Muscle of arm (tissue), 12 donors: ENCODE measurements around the gene BACE1-AS. TPM values are rescaled to one million over a fixed set of nuclear protein-coding genes. Genes with fewer than 3 reads are reported as not detected.

Source experiments
- DNase-seq: peaks from one replicate; pipeline ENCODE4 v3.0.0-alpha.2; 2013
- polyA plus RNA-seq, 12 donors: library from polyadenylated mRNA; unstranded; fragments of 120-200 nt; gene quantifications; one replicate each; pipeline ENCODE4 v1.2.1, GENCODE V29; 2013; ENCODE audit not compliant: insufficient read length in 12 of 12

BACE1-AS gene
- polyA plus RNA-seq, 12 donors: 10.4 to 20.1 (median 14.3) TPM; not detected in 1

GRCh38 chr11:117286588-117286987, 4.6 kb upstream of the BACE1-AS start:
- DNase-seq: no peak

GRCh38 chr11:117287668-117288067, 3.5 kb upstream of the BACE1-AS start:
- DNase-seq: no peak

DNA sequence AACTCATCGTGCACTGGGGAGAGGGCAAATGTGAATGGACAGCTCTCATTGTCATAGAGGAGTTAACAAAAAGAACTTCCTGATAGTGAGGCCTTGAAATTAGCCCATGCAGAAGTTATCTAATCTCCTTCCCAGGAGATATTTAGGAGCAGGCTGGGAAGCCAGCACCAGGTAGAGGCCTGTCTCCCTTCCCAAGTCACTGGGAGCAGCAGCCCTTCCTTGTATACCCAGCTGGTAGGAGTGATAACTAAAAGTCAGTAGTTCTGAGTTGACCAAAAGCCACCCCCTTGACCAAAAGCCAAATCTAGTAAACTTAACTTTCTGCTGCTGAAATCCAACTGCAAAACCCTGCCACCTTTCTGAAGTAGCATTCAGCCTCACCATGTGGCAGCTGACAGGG, 1.4 kb upstream of the BACE1-AS start:
- no peak for DNase-seq

GRCh38 chr11:117292616-117293015, 1.5 kb downstream of the BACE1-AS start:
- DNase-seq: no peak

GRCh38 chr11:117295438-117296137, 4.4 kb downstream of the BACE1-AS start:
- no peak for DNase-seq

DNA sequence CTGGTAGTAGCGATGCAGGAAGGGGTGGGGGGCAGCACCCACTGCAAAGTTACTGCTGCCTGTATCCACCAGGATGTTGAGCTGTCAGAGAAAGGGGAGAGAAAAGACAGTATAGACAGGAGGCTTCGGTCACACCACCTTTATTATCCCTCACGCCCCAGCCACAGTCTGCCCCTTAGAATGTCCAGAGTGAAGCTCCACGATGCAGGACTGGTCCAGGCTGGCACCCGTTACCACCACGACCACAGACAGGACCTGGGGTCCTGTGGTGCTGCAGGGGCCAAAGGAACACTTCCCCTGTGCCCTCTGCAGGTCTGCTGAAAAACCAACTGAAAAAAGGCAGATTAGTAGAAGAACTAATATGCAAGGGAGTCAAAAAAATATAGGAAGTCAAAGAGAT, 5.7 kb downstream of the BACE1-AS start:
- DNase-seq: no peak

- no peak for DNase-seq
These were observed 7.0 kb downstream of the BACE1-AS start for GRCh38 chr11:117298195-117298594.

GRCh38 chr11:117299351-117300282, 8.5 kb downstream of the BACE1-AS start:
- no peak for DNase-seq

DNA sequence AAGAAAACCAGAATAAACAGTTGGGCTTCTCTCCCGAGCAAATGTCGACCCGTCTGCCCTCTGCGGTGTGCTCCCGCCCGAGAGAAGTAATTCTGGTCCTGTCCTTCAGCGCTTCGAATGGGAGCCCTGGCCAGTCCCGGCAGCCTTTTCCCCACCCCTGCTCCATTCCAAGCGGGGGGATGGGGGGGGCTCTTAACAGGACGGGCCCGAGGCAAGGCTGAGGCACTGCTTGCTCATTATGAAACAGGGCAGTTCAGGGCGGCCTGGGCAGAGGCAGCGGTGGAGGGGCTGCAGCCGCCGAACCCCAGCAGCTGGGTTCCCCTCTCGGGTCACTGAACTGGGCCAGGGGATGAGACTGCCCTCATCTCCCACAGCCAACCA, 9.1 kb downstream of the BACE1-AS start:
- DNase-seq: no peak

DNA sequence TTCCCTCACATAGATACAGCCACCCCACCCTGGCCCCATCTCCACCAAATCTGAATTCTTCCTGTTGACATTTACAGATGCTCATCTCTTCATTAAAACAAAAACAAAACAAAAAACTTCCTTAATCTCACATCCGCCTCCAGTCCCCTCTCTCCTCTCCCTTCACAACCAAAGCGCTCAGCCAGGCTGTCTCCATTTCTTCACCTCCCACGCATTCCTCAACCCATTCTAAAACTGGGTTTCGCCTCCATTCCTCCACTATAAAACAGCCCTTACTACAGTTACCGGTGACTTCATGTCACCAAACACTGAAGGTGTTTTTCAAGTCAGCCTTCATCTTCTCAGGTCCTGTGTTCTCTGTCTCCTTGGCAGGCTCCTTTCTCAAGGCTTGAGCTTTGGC, 9.6 kb downstream of the BACE1-AS start:
- DNase-seq: no peak

DNA sequence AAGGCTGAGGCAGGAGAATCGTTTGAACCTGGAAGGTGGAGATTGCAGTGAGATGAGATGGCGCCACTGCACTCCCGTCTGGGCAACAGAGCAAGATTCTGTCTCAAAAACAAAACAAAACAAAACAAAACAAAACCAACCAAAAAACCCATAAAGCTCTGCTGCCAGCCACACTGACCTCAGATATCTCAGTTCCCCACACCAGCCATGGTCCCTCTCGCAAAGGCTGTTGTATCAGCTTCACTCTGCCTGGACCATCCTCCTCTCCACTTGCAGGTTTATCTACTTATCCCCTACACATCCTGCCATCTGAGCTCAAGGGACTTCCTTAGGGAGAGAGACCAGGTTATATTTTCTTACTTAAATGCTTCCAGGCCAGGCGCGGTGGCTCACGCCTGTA, 11.1 kb downstream of the BACE1-AS start:
- no peak for DNase-seq

DNA sequence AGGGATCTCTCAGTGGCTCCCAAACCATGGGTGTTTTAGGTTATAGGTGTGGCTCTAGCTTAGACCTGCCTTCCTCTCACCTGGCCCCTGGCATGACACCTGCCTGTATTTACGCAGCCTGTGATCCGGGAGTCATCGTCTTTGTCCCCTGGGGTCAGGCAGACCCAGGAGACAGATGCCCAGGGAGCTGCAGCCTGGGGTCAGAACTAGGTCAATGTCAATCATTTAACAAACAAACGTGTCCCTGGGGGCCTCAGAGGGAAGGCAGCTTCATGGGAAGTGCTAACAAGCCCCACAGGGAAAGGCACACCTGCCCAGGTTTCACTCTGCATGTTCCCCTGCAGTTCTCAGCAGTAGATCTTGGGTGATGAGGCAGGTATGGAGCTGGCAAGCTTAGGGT, 12.0 kb downstream of the BACE1-AS start:
- no peak for DNase-seq

DNA sequence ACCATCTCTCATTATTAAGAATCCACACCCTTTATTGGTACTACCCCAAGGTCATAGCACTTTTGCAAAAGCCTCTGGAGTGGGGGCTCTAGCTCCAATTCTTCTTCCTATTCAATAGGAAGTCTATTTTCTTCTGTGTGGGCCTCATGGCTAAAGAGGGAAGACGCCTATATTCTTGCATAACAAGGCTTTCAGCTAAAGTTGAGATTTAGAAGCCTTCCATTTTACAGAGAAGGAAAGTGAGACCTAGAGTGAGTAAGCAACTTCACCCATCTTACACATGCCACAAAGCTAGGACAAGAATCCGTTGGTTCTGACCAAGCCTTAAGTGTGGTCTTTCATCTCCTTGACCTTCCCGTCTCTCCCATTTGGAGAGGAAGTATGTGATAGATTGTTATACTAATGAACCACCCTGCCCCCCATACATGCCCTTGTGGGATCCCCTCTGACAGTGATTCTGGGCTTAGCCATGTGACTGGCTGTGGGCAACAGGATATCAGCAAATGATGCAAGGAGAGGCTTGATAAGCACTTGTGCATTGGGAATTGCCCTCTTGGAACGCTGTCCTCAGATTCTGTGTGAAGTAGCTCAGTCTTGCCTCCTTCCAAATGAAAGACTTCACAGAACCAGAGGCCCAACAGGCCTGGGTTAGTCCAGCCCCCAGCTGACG, 12.6 kb downstream of the BACE1-AS start:
- no peak for DNase-seq

- no peak for DNase-seq
These were observed 14.0 kb downstream of the BACE1-AS start for GRCh38 chr11:117305145-117305544.

DNA sequence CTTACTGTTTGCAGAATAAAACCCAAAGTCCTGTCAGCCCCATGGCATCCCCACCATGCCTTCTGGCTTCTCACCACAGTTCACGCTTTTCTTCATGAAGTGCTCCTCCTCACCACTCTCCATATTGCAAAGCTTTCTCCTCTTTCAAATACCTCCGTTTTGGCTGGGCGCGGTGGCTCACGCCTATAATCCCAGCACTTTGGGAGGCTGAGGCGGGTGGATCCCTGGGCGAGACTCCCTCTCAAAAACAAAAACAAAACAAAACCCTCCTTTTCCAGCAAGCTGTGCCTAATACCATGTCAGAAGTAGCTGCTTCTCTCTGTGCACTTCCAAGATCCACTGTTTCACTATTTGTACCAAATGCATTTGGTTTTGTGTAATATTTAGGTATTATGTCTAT, 18.2 kb downstream of the BACE1-AS start:
- no peak for DNase-seq

GRCh38 chr11:117313091-117313490, 21.9 kb downstream of the BACE1-AS start:
- DNase-seq: no peak

- no peak for DNase-seq
These were observed 23.0 kb downstream of the BACE1-AS start for GRCh38 chr11:117313828-117314768.

GRCh38 chr11:117314840-117315239, 23.7 kb downstream of the BACE1-AS start:
- no peak for DNase-seq

GRCh38 chr11:117315285-117316196, 24.4 kb downstream of the BACE1-AS start:
- DNase-seq: no peak
